ENCODE measurements around the gene ZNF236. TPM values are rescaled to one million over a fixed set of nuclear protein-coding genes. Genes with fewer than 3 reads are reported as not detected.

ZNF236 gene
- total and polyA plus RNA-seq, 2 donors (not counting 3 experiments of a cell fraction or from before 2014, with no cell fraction given), result 4.5 to 14.7 TPM

DNA sequence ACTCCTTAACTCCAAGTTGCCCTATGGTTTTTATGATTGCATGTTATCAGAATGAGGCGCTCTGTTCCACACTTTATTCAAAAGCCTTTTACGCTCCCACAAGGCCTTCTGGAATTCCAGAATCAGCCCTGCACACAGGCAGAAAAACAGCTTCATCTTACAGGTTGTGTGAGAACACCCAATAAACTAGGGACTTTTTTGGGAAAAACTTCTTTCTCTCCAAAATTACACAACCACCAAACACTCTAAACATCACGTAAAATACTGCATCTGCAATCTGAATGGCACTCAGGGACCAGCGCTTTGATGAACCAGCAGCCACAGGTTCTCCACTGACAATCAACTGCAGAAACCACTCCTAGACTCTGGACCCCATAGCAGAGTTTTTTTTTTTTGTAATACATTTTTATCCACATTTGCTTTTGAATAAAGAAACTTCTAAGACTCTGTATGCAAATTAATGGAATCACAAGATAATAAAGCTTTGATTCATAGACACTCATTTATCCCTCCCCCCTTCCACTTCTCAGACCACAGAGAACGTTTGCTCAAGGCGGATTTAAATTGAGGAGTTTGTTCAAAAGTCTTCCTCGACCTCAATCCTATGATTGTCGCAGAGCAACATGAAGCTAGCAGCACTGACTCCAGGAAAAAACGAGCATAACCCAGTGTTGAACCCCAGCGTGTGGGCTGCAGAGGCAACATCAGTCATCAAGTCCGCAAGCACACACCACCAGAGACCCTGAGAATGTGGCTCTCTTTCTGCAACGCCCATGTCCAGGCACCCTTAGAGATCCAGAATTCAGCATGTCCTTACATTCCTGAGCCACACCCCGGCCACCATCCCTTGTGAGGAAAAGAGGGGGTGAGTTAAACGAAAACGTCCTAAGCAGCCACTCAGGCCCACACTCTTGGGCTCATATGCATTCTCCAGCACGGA lies 193.7 kb downstream of the ZNF236 start:
- no peak overlapping the region for H3K4me2 ChIP-seq (ENCODE audit: insufficient read depth, low read length)
- H3K27me3 ChIP-seq (ENCODE audit: control insufficient read depth in 2 of 2, insufficient read depth in 2 of 2, low read length in 2 of 2), result peaks cover 0 to 4% of the 10 kb centered on the region in 2 experiments
- H3K4me3 ChIP-seq (replicated peaks in 1 of 3; ENCODE audit: insufficient read depth in 1 of 3, low read depth in 1 of 3, low read length in 3 of 3), result no peak overlapping the region
- DNase-seq (ENCODE audit: low read depth, low spot score) (no peak), FAIRE-seq (no peak)
- no TSS peak for BruUV-seq (replicated peaks)
- intact Hi-C loops (cut with micrococcal nuclease), result no loop called here
- ChIA-PET CTCF (interaction anchor here (1.1 to 4.2 kb wide), 2 partner anchors 16 to 21 kb away, joined by 3 to 19 read pairs; no protein-coding TSS in a partner anchor), POLR2A (no interaction called here)
- no peaks in the 10 kb centered on the region for H3K36me3 ChIP-seq (ENCODE audit: control insufficient read depth in 2 of 2, extremely low read depth in 1 of 2, insufficient read depth in 2 of 2, low read length in 2 of 2)
- H3K79me2 ChIP-seq (ENCODE audit: control insufficient read depth, insufficient read depth, low read length), result no peaks in the 10 kb centered on the region
- H3K4me1 ChIP-seq (ENCODE audit: control insufficient read depth, extremely low read depth, insufficient read depth, low read length), result no peaks in the 10 kb centered on the region
- no peaks in the 10 kb centered on the region for H3K9me3 ChIP-seq (replicated peaks; ENCODE audit: control insufficient read depth, insufficient read depth, low read length)
- no peak overlapping the region for H3K27ac ChIP-seq (ENCODE audit: insufficient read depth, low read depth, low read length)
- H3K9ac ChIP-seq (replicated peaks; ENCODE audit: extremely low read depth, insufficient read depth, low read length), result no peak overlapping the region
- no peaks in the 10 kb centered on the region for H3K9me1 ChIP-seq (replicated peaks; ENCODE audit: control insufficient read depth, extremely low read depth, insufficient read depth, low read length)
- TF ChIP-seq JUN (IDR thresholded peaks at IDR 0.05; ENCODE audit: borderline replicate concordance, insufficient read depth, insufficient read length, low read depth) (no peak), GATA2 (IDR thresholded peaks at IDR 0.05; ENCODE audit: insufficient read depth, insufficient read length, low read depth, low read length) (no peak)
- no peaks in the 10 kb centered on the region for H4K20me1 ChIP-seq (replicated peaks; ENCODE audit: control insufficient read depth, extremely low read depth, insufficient read depth, low read length)
- dilution Hi-C loops (cut with MboI; ENCODE audit: extremely low pct_ligation_motif_present, low sequenced_read_pairs), result no loop called here
- no peak overlapping the region for H2AFZ ChIP-seq (ENCODE audit: low read depth, low read length)

DNA sequence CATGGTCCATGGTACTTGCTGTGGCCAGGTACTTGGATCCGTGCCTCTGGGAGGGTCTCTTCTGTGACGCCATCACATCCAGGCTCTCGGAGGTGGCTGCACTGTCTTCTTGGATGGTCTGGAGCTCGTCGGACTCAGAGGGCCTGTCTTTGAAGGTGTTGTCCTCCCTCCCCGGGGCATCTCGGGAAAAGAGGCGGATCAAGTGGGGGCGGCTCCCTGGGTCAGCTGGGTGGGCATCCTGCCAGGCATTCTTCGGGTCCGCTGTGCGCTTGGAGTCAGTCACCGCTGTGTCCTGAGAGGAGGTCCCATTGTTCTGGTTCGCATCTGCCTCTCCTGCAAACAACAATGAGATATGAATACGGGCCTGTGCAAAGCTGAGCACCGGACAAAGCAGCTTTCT lies 194.6 kb downstream of the ZNF236 start:
- intact Hi-C loops (cut with micrococcal nuclease) (no loop called here), dilution Hi-C loops (cut with MboI; ENCODE audit: extremely low pct_ligation_motif_present, low sequenced_read_pairs) (no loop called here)
- Histone ChIP-seq H3K4me3 (replicated peaks in 1 of 3; ENCODE audit: insufficient read depth in 1 of 3, low read depth in 1 of 3, low read length in 3 of 3) (no peak overlapping the region), H3K79me2 (ENCODE audit: control insufficient read depth, insufficient read depth, low read length) (no peaks in the 10 kb centered on the region), H3K27me3 (ENCODE audit: control insufficient read depth in 2 of 2, insufficient read depth in 2 of 2, low read length in 2 of 2) (peaks cover 0 to 4% of the 10 kb centered on the region in 2 experiments), H3K36me3 (ENCODE audit: control insufficient read depth in 2 of 2, extremely low read depth in 1 of 2, insufficient read depth in 2 of 2, low read length in 2 of 2) (no peaks in the 10 kb centered on the region), H3K9me1 (replicated peaks; ENCODE audit: control insufficient read depth, extremely low read depth, insufficient read depth, low read length) (no peaks in the 10 kb centered on the region), H4K20me1 (replicated peaks; ENCODE audit: control insufficient read depth, extremely low read depth, insufficient read depth, low read length) (no peaks in the 10 kb centered on the region), H3K27ac (ENCODE audit: insufficient read depth, low read depth, low read length) (no peak overlapping the region), H3K4me1 (ENCODE audit: control insufficient read depth, extremely low read depth, insufficient read depth, low read length) (no peaks in the 10 kb centered on the region), H3K9ac (replicated peaks; ENCODE audit: extremely low read depth, insufficient read depth, low read length) (no peak overlapping the region), H3K4me2 (ENCODE audit: insufficient read depth, low read length) (no peak overlapping the region), H3K9me3 (replicated peaks; ENCODE audit: control insufficient read depth, insufficient read depth, low read length) (no peaks in the 10 kb centered on the region), H2AFZ (ENCODE audit: low read depth, low read length) (no peak overlapping the region)
- TF ChIP-seq POLR2AphosphoS5 (IDR thresholded peaks at IDR 0.05; ENCODE audit: insufficient read depth, low read depth, low read length) (no peak), FOS (IDR thresholded peaks at IDR 0.05; ENCODE audit: borderline replicate concordance, insufficient read depth, low read length) (no peak), POLR2A (IDR thresholded peaks at IDR 0.05; ENCODE audit: low read depth, low read length) (no peak), EZH2 (IDR thresholded peaks at IDR 0.05; ENCODE audit: borderline replicate concordance, low read depth, low read length, severe bottlenecking) (no peak)
- TF ChIP-seq, protein P1, sequence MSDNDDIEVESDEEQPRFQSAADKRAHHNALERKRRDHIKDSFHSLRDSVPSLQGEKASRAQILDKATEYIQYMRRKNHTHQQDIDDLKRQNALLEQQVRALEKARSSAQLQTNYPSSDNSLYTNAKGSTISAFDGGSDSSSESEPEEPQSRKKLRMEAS (IDR thresholded peaks at IDR 0.05; ENCODE audit: insufficient read depth, insufficient read length), result no peak
- DNase-seq (ENCODE audit: low read depth, low spot score), result no peak
- ChIA-PET POLR2A (no interaction called here), CTCF (interaction anchor here (1.1 kb wide), 1 partner anchor 20 kb away, joined by 3 read pairs; no protein-coding TSS in a partner anchor)
- no TSS peak for BruUV-seq (replicated peaks)
- no peak for FAIRE-seq

Data from endothelial cell of umbilical vein (primary cell).